RWPE1 (cell line): ENCODE results near the gene SOST.

Experiments
- CTCF ChIA-PET: fragments of 350-600 bp; sonication (Branson Sonifier 250); formaldehyde crosslinking; extraction: SDS; loops from one replicate; lab custom pipeline; 2021; lab: Yijun Ruan, JAX
- POLR2A ChIA-PET: fragments of 400-600 bp; formaldehyde crosslinking; extraction: SDS; loops from one replicate; lab custom pipeline; 2020; ENCODE audit warnings: antibody characterized with exemption; ENCODE audit not compliant: low non-redundant PET; lab: Yijun Ruan, JAX
- DNase-seq: peaks from one replicate; pipeline ENCODE4 v3.0.0; 2012; ENCODE audit warnings: low spot score
- H3K27ac ChIP-seq: fragments of 450-650 bp; 2 replicates; pipeline ENCODE4 v1.5.1; 2017
- TF ChIP-seq, protein P1 (sequence below): fragments of 450-650 bp; conservative IDR thresholded peaks from 2 replicates; pipeline ENCODE4 v1.5.1; 2017; ENCODE audit warnings: low read depth, mild to moderate bottlenecking

SOST gene

DNA sequence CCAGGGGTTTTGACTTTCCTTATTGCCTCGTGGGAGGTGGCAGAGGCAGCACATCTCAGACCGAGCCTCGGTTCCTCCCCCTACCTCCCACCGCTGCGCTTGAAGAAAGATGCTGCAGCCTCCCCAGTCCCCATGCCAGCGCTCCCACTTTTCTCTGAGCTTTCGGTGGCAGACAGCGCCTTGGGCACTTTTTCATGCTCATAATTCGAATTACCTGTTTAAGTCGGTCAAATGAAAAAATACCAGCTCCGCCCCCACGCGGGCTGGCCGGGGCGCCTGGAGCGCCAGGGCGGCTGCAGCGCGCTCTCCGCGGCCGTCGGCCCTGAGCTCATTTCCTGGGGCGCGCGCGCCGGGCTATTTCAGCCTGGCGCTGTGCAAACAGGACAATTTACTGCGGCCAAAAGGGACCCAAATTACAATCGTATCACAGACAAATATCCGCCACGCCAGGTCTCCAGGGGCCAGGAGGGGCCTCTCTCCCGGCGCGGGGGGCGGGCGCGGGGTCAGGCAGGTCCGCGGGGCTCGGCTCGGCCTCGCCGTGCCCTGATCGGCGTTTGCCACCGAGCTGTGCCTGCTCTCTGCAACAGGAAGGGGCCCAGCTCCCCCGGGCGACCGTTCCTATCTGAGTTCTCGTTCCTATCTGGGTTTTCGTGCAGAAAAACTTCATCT is 45.0 kb downstream of the SOST start:
- CTCF ChIA-PET: interaction anchor here (0.7 kb wide), 1 partner anchor 25 kb away, joined by 3 read pairs; no protein-coding TSS in a partner anchor
- TF ChIP-seq, protein P1, sequence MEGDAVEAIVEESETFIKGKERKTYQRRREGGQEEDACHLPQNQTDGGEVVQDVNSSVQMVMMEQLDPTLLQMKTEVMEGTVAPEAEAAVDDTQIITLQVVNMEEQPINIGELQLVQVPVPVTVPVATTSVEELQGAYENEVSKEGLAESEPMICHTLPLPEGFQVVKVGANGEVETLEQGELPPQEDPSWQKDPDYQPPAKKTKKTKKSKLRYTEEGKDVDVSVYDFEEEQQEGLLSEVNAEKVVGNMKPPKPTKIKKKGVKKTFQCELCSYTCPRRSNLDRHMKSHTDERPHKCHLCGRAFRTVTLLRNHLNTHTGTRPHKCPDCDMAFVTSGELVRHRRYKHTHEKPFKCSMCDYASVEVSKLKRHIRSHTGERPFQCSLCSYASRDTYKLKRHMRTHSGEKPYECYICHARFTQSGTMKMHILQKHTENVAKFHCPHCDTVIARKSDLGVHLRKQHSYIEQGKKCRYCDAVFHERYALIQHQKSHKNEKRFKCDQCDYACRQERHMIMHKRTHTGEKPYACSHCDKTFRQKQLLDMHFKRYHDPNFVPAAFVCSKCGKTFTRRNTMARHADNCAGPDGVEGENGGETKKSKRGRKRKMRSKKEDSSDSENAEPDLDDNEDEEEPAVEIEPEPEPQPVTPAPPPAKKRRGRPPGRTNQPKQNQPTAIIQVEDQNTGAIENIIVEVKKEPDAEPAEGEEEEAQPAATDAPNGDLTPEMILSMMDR: no peak
- POLR2A ChIA-PET: no interaction called here

GRCh38 chr17:43712397-43712796 is 46.2 kb downstream of the SOST start:
- ChIA-PET POLR2A (no interaction called here), CTCF (no interaction called here)
- DNase-seq: no peak
- no peak overlapping the region for H3K27ac ChIP-seq
- TF ChIP-seq, protein P1: no peak

More for the DNA sequence above, 45.0 kb downstream of the SOST start:
- no peak overlapping the region for H3K27ac ChIP-seq
- DNase-seq: peak; percentile 36

DNA sequence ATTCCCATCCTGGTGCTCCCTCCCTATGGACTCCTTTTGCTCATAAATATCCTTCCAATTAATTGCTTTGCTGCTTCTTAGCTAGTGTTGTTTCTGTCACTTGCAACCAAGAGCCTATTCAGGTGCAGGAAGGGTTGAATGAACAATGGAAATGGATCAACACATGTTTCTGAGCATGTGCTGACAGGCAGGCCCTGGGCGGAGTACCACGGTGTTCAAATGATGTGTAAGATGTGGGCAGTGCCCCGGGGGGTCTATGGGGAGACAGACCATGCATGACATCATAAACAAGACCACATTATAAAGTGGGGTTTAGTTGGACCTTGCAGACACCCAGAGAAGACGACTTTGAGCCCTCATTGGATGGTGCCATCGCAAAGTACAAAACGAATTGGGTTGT is 48.5 kb downstream of the SOST start:
- TF ChIP-seq, protein P1: no peak
- DNase-seq: no peak
- H3K27ac ChIP-seq: no peak overlapping the region
- POLR2A ChIA-PET: no interaction called here
- CTCF ChIA-PET: interaction anchor here (0.6 kb wide), 2 partner anchors 50 to 853 kb away, joined by 3 to 4 read pairs; no protein-coding TSS in a partner anchor

DNA sequence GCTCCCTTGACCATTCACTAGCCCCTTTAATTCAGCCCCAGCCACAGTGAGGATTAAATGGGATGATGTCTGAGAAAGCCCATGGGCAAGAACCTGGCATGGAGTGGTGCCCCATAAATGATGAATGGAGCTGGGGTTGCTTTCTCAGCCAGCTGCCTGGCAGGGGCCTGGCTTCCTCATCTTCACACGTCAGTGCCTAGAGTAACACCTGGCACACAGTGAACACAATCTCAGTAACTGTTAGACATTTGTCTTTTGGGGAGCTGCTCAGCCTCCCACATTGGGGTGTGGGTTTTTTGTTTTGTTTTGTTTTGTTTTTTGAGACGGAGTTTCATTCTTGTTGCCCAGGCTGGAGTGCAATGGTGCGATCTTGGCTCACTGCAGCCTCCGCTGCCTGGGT is 49.4 kb downstream of the SOST start:
- DNase-seq: no peak
- TF ChIP-seq, protein P1: no peak
- POLR2A ChIA-PET: no interaction called here
- CTCF ChIA-PET: no interaction called here
- no peak overlapping the region for H3K27ac ChIP-seq

- H3K27ac ChIP-seq: no peak overlapping the region
- TF ChIP-seq, protein P1: no peak
- DNase-seq: no peak
- POLR2A ChIA-PET: no interaction called here
- CTCF ChIA-PET: interaction anchor here (0.6 kb wide), 1 partner anchor 35 kb away, joined by 3 read pairs; no protein-coding TSS in a partner anchor
These were observed 51.4 kb downstream of the SOST start for GRCh38 chr17:43707184-43707583.

DNA sequence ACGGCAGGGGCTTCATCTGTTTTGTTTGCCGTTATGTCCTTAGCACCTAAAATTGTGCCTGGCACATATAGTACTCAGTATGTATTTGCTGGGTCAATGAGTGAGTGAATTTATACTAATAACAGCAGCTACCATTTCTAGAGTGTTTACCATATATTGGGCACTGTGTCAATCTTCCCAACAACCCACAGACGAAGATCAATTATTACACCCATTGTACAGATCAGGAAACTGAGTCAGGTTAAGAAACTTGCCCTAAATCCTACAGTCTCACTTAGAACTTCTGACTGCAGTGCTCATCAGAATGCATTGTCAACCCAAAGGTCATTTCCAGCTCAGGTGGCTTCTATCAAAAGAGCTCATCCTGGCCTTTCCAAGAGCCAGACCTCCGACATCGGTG is 52.4 kb downstream of the SOST start:
- CTCF ChIA-PET: interaction anchor here (1.3 kb wide), 1 partner anchor 54 kb away, joined by 5 read pairs; no protein-coding TSS in a partner anchor

More for the DNA sequence above, 52.4 kb downstream of the SOST start:
- no peak for DNase-seq
- H3K27ac ChIP-seq: no peak overlapping the region
- TF ChIP-seq, protein P1: no peak
- POLR2A ChIA-PET: no interaction called here
